ENCODE results near the gene RNF157.

DNA sequence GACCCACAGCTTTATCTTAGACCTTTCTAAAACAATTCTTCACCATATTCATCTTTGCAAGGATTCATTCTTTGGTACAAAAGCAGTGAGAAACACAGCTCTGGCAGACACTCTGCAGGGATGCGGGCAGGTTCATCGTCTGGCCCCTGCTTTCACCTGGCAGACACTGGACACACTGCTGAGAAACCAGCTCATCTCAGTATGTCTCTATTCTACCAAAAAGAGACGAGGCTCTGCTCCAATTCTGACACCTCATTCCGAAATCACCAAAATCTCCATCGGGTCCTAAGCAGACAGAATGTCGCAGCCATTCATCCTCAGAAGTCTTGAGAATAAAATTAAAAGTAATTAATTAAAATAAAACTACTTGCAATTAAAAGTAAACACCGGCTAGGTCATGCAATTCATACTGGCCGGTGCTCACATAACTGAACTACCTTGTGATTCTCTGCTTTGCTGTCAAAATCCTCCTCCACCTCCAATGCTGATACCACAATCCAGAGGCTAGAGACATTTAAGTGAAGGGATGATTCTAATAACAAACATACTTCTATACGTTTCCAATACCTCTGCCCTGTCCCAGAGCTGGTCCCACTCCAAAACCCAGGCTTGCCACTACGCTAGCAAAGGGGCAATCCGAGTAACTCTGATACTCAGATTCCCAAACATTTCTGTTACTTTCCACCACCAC is 1.3 kb downstream of the RNF157 start:
- TF ChIP-seq, protein P1, sequence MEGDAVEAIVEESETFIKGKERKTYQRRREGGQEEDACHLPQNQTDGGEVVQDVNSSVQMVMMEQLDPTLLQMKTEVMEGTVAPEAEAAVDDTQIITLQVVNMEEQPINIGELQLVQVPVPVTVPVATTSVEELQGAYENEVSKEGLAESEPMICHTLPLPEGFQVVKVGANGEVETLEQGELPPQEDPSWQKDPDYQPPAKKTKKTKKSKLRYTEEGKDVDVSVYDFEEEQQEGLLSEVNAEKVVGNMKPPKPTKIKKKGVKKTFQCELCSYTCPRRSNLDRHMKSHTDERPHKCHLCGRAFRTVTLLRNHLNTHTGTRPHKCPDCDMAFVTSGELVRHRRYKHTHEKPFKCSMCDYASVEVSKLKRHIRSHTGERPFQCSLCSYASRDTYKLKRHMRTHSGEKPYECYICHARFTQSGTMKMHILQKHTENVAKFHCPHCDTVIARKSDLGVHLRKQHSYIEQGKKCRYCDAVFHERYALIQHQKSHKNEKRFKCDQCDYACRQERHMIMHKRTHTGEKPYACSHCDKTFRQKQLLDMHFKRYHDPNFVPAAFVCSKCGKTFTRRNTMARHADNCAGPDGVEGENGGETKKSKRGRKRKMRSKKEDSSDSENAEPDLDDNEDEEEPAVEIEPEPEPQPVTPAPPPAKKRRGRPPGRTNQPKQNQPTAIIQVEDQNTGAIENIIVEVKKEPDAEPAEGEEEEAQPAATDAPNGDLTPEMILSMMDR (IDR thresholded peaks at IDR 0.05; ENCODE audit: low read depth, low read length, poor library complexity, severe bottlenecking) = no peak
- no peak for TF ChIP-seq EZH2phosphoT487 (IDR thresholded peaks at IDR 0.05; ENCODE audit: borderline replicate concordance, low read length)

Data from DOHH2 (cell line).